GM06990 (cell line): ENCODE results near the gene KLHL30.
"Not testable (repeated sequence)": the region's sequence is repeated elsewhere in the genome, so short reads cannot be mapped to it uniquely, and the experiment has no call there.

Experiments used
- DNase-seq: peaks from one replicate; pipeline ENCODE4 v3.0.0-alpha.2; 2011; ENCODE audit not compliant: insufficient read length; ENCODE audit errors: extremely low read depth
- H3K27me3 ChIP-seq: replicated peaks from 2 replicates; pipeline ENCODE4 v1.6.0; 2011; ENCODE audit warnings: low read length; ENCODE audit not compliant: control insufficient read depth, insufficient read depth
- H3K36me3 ChIP-seq: 2 replicates; pipeline ENCODE4 v1.5.1; 2011; ENCODE audit warnings: low read length; ENCODE audit not compliant: control insufficient read depth, insufficient read depth
- H3K4me3 ChIP-seq: replicated peaks from 2 replicates; pipeline ENCODE4 v1.5.1; 2011; ENCODE audit warnings: low read depth, mild to moderate bottlenecking, control low read depth, low read length
- CTCF ChIP-seq: IDR thresholded peaks from 2 replicates; pipeline ENCODE4 v1.5.1; 2011; ENCODE audit warnings: low read length, control low read depth, mild to moderate bottlenecking, inconsistent platforms; ENCODE audit not compliant: insufficient read depth, poor library complexity, severe bottlenecking

Gene KLHL30

GRCh38 chr2:238113611-238114010 lies 24.9 kb upstream of the KLHL30 start:
- no peak for DNase-seq
- no peak for TF ChIP-seq CTCF
- H3K4me3 ChIP-seq: no peak overlapping the region
- H3K36me3 ChIP-seq: no peaks in the 10 kb centered on the region
- H3K27me3 ChIP-seq: no peaks in the 10 kb centered on the region

- Histone ChIP-seq H3K4me3 (no peak overlapping the region), H3K36me3 (no peaks in the 10 kb centered on the region), H3K27me3 (no peaks in the 10 kb centered on the region)
- DNase-seq: no peak
- no peak for TF ChIP-seq CTCF
Observed at GRCh38 chr2:238114331-238114841, 24.1 kb upstream of the KLHL30 start.

- no peak for DNase-seq
- TF ChIP-seq CTCF: no peak
- Histone ChIP-seq H3K36me3 (no peaks in the 10 kb centered on the region), H3K4me3 (no peak overlapping the region), H3K27me3 (no peaks in the 10 kb centered on the region)
Observed at GRCh38 chr2:238114851-238115660, 23.4 kb upstream of the KLHL30 start.

- H3K36me3 ChIP-seq, H3K27me3 ChIP-seq, H3K4me3 ChIP-seq, DNase-seq: not testable (repeated sequence)
Observed at GRCh38 chr2:238115709-238116108, 22.8 kb upstream of the KLHL30 start.

GRCh38 chr2:238116298-238117198 lies 21.9 kb upstream of the KLHL30 start:
- no peak for DNase-seq

More at GRCh38 chr2:238116298-238117198, 21.9 kb upstream of the KLHL30 start:
- TF ChIP-seq CTCF: no peak
- Histone ChIP-seq H3K36me3 (no peaks in the 10 kb centered on the region), H3K27me3 (no peaks in the 10 kb centered on the region), H3K4me3 (no peak overlapping the region)
